Measurements from ENCODE around the gene SYP. TPM values are rescaled to one million over a fixed set of nuclear protein-coding genes. Genes with fewer than 3 reads are reported as not detected.

Gene SYP
- total RNA-seq, 1 donor, result 0.36 TPM

DNA sequence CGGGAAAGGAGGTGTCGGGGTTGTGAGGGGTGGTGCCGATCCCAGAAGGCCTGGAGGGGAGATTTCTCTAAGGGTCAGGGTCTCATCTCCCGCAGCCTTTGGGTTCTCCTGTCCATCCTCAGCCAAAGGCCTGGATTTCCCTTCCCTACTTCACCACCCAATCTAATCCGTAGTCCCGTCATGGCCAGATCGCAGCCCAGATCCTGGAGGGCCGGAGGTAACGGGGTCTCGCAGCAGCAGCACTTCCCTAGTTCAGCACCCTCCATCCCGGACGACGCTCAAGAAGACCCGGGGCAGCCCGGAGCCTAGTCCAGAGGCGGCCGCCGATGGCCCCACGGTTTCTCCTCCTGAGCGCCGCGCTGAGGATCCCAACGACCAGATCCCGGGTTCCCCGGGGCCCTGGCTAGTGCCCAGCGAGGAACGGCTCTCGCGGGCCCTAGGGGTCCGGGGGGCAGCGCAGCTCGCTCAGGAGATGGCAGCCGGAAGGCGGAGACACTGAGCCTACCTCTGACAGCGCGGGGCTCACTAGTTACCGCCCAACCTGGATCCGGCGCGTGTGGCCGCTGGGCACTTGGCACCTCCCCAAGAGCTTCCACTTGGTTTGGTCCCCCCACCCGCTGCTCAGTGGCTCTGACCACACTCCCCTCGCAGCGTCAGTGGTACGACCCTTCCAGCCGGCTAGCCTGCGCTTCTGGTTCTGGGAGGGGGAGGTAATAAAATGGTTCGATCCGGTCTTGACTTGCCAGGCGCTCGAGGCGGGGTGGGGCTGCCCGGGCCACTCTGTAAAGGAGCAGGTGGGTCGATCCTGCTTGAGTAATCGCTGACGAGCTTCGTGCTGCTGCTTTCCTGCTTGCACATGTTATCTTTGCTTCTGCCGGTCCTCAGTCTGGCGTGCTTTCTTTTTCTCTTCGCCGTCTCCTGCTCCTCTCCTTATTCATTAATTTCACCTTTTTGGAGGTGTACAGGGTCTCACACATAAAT lies 33.8 kb downstream of the SYP start:
- no peak for TF ChIP-seq CTCF (IDR thresholded peaks at IDR 0.05; ENCODE audit: extremely low read depth, low read depth, low read length)
- Histone ChIP-seq H3K36me3 (ENCODE audit: insufficient read depth, low read length) (no peaks in the 10 kb centered on the region), H3K79me2 (ENCODE audit: insufficient read depth, low read length) (no peaks in the 10 kb centered on the region), H2AFZ (ENCODE audit: low read length) (peak overlapping the region; percentile 51), H3K4me3 (ENCODE audit: insufficient read depth, low read length) (peak overlapping the region; percentile 72), H3K27me3 (ENCODE audit: insufficient read depth, low read length) (no peaks in the 10 kb centered on the region), H3K4me1 (ENCODE audit: insufficient read depth, low read length) (peaks cover 12% of the 10 kb centered on the region), H3K27ac (ENCODE audit: low read depth, low read length) (peak overlapping the region; percentile 89), H3K9me3 (ENCODE audit: low read depth, low read length) (no peaks in the 10 kb centered on the region), H4K20me1 (ENCODE audit: insufficient read depth, low read length) (no peaks in the 10 kb centered on the region), H3K4me2 (ENCODE audit: insufficient read depth, low read length) (peak overlapping the region; percentile 90)
- peak; percentile 96 for DNase-seq (ENCODE audit: insufficient read length, low spot score, missing footprints)

GRCh38 chrX:49164589-49165360 lies 35.2 kb downstream of the SYP start:
- H3K27ac ChIP-seq (ENCODE audit: low read depth, low read length), result no peak overlapping the region
- no peaks in the 10 kb centered on the region for H3K79me2 ChIP-seq (ENCODE audit: insufficient read depth, low read length)
- no peaks in the 10 kb centered on the region for H4K20me1 ChIP-seq (ENCODE audit: insufficient read depth, low read length)
- no peak for TF ChIP-seq CTCF (IDR thresholded peaks at IDR 0.05; ENCODE audit: extremely low read depth, low read depth, low read length)
- H3K27me3 ChIP-seq (ENCODE audit: insufficient read depth, low read length), result no peaks in the 10 kb centered on the region
- DNase-seq (ENCODE audit: insufficient read length, low spot score, missing footprints), result peak; percentile 67
- no peak overlapping the region for H3K4me2 ChIP-seq (ENCODE audit: insufficient read depth, low read length)
- no peak overlapping the region for H2AFZ ChIP-seq (ENCODE audit: low read length)
- no peaks in the 10 kb centered on the region for H3K9me3 ChIP-seq (ENCODE audit: low read depth, low read length)
- no peak overlapping the region for H3K4me3 ChIP-seq (ENCODE audit: insufficient read depth, low read length)
- H3K36me3 ChIP-seq (ENCODE audit: insufficient read depth, low read length), result no peaks in the 10 kb centered on the region
- peaks cover 12% of the 10 kb centered on the region for H3K4me1 ChIP-seq (ENCODE audit: insufficient read depth, low read length)

DNA sequence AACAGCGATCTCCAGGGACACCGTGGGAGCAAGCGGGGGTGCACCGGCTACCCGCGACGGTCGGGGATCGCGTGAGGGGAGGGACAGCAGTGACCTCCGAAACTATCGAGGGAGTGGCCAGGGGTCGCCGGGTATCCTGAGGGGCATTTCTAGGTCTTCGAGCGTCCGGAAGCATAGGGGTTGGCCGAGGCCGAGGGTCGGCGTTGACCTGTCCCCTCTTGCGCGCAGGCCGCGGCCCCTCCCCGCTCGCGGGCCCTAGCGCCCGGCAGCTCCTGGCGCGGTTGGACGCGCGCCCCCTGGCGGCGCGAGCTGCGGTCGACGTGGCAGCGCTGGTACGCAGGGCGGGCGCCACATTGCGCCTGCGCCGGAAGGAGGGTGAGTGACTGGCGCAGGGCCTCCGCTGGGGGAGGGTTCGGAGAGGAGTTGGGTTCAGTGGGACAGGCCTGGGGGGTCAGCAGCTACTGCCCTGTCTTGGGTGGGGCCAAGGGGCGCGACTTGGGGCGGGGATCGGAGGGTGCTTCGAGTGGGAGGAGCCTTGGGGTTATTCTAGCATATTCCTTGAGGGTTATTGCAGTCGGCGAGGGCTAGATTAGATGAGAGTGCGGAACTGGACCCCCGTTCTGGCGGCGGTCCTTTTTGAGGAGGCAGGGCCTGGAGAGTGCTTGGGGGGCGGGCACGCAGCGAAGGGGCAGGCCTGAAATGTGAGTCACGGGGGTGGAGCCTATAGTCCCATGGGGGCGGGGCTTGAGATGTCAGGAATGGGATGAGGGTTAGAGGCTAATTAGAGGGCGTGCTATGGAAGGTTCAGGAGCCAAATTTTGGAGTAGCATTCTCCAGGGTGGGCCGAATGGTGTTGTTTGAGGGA lies 36.2 kb downstream of the SYP start:
- Histone ChIP-seq H3K4me3 (ENCODE audit: insufficient read depth, low read length) (peak overlapping the region; percentile 65), H3K4me1 (ENCODE audit: insufficient read depth, low read length) (peaks cover 12% of the 10 kb centered on the region), H4K20me1 (ENCODE audit: insufficient read depth, low read length) (no peaks in the 10 kb centered on the region), H3K9me3 (ENCODE audit: low read depth, low read length) (no peaks in the 10 kb centered on the region), H2AFZ (ENCODE audit: low read length) (peak overlapping the region; percentile 74), H3K27me3 (ENCODE audit: insufficient read depth, low read length) (no peaks in the 10 kb centered on the region), H3K4me2 (ENCODE audit: insufficient read depth, low read length) (peak overlapping the region; percentile 69), H3K36me3 (ENCODE audit: insufficient read depth, low read length) (no peaks in the 10 kb centered on the region), H3K27ac (ENCODE audit: low read depth, low read length) (peak overlapping the region; percentile 58), H3K79me2 (ENCODE audit: insufficient read depth, low read length) (no peaks in the 10 kb centered on the region)
- peak; percentile 95 for DNase-seq (ENCODE audit: insufficient read length, low spot score, missing footprints)
- TF ChIP-seq CTCF (IDR thresholded peaks at IDR 0.05; ENCODE audit: extremely low read depth, low read depth, low read length), result peak; percentile 47
